Thoracic aorta (tissue), 2 donors: ENCODE data around the gene LPIN2. TPM values are rescaled to one million over a fixed set of nuclear protein-coding genes. Genes with fewer than 3 reads are reported as not detected.

ENCODE experiments used
- ATAC-seq: fragments of 150-250 bp; one replicate; pipeline ENCODE4 v1.8.0; 2017; ENCODE audit warnings: low read depth; ENCODE audit not compliant: insufficient number of reproducible peaks, low FRiP score
- DNase-seq: peaks from one replicate; pipeline ENCODE4 v3.0.0-alpha.2; 2020; ENCODE audit warnings: low spot score
- H3K27ac ChIP-seq, 2 donors: fragments of 200-600 bp; sonication (generic); 1 replicate in 1 of 2; 2 replicates in 1 of 2; pipeline ENCODE4 v1.5.1; 2016; ENCODE audit warnings: mild to moderate bottlenecking in 2 of 2, moderate library complexity in 2 of 2
- H3K27me3 ChIP-seq: fragments of 200-600 bp; sonication (generic); replicated peaks from 2 replicates; pipeline ENCODE4 v1.6.0; 2016; ENCODE audit warnings: mild to moderate bottlenecking; ENCODE audit not compliant: insufficient read depth
- H3K36me3 ChIP-seq: fragments of 200-600 bp; sonication (generic); one replicate; pipeline ENCODE4 v1.5.1; 2016
- H3K4me1 ChIP-seq, 2 donors: fragments of 200-600 bp; sonication (generic); 1 replicate in 1 of 2; 2 replicates in 1 of 2; pipeline versions ENCODE4 v1.5.1 to v1.6.0; 2016; ENCODE audit warnings: low read depth in 2 of 2, mild to moderate bottlenecking in 1 of 2; ENCODE audit not compliant: control insufficient read depth in 1 of 2
- H3K4me3 ChIP-seq: fragments of 200-600 bp; sonication (generic); 2 replicates; pipeline ENCODE4 v1.5.1; 2016; ENCODE audit warnings: mild to moderate bottlenecking
- H3K9me3 ChIP-seq: fragments of 200-600 bp; sonication (generic); 2 replicates; pipeline ENCODE4 v1.5.1; 2016
- CTCF ChIP-seq: fragments of 200-600 bp; sonication (generic); IDR thresholded peaks from one replicate; pipeline ENCODE4 v1.5.1; 2019; ENCODE audit warnings: antibody characterized with exemption
- total RNA-seq, 2 donors: library from RNA; depleted of rRNA; stranded (reverse); fragments of >200 nt; gene quantifications; one replicate each; pipeline versions ENCODE4 v1.1.0 to v1.2.3, GENCODE V29; 2016

The LPIN2 gene
- total RNA-seq, result 10 to 100 TPM; 30.6 to 42.3 TPM

GRCh38 chr18:3013024-3013804, at the start of gene LPIN2:
TSS of gene LPIN2 (minus strand) at chr18:3013144. CDS start at chr18:2960840, 52,304 bp downstream.
- peak; percentile 96 for DNase-seq
- no peaks in the 10 kb centered on the region for H3K27me3 ChIP-seq
- peaks cover 26 to 55% of the 10 kb centered on the region in 2 donors for H3K4me1 ChIP-seq
- no peak for TF ChIP-seq CTCF
- peak; percentile 91 for ATAC-seq
- H3K36me3 ChIP-seq, result no peaks in the 10 kb centered on the region
- peak within 1 kb of the TSS; percentile 90 to 92 for H3K27ac ChIP-seq
- peak within 1 kb of the TSS; percentile 84 for H3K4me3 ChIP-seq
- no peaks in the 10 kb centered on the region for H3K9me3 ChIP-seq

- H3K9me3 ChIP-seq, result no peaks in the 10 kb centered on the region
- TF ChIP-seq CTCF, result no peak
- H3K4me1 ChIP-seq, result peaks cover 0 to 11% of the 10 kb centered on the region in 2 donors
- H3K27ac ChIP-seq, result no peak overlapping the region
- DNase-seq (no peak), ATAC-seq (no peak)
- no peaks in the 10 kb centered on the region for H3K27me3 ChIP-seq
- no peaks in the 10 kb centered on the region for H3K36me3 ChIP-seq
- H3K4me3 ChIP-seq, result no peak overlapping the region
These were observed 48.8 kb upstream of the LPIN2 start for GRCh38 chr18:3061581-3062312.

GRCh38 chr18:3060667-3061580, 48.0 kb upstream of the LPIN2 start:
- DNase-seq (no peak), ATAC-seq (no peak)
- Histone ChIP-seq H3K27me3 (no peaks in the 10 kb centered on the region), H3K27ac (no peak overlapping the region), H3K4me3 (no peak overlapping the region), H3K36me3 (no peaks in the 10 kb centered on the region), H3K9me3 (no peaks in the 10 kb centered on the region), H3K4me1 (peaks cover 0 to 11% of the 10 kb centered on the region in 2 donors)
- no peak for TF ChIP-seq CTCF

- Histone ChIP-seq H3K9me3 (no peaks in the 10 kb centered on the region), H3K27ac (no peak overlapping the region)
- ATAC-seq, result no peak
These were observed 46.3 kb upstream of the LPIN2 start for GRCh38 chr18:3059272-3059671.

More at GRCh38 chr18:3059272-3059671, 46.3 kb upstream of the LPIN2 start:
- Histone ChIP-seq H3K36me3 (no peaks in the 10 kb centered on the region), H3K27me3 (no peaks in the 10 kb centered on the region), H3K4me1 (peaks cover 0 to 11% of the 10 kb centered on the region in 2 donors), H3K4me3 (no peak overlapping the region)
- TF ChIP-seq CTCF, result no peak
- DNase-seq, result no peak
